ENCODE measurements around the gene TOM1L2.
A peak's percentile ranks its signal among the peaks of the same experiment; 100 is the strongest.
"Not testable (repeated sequence)": the region's sequence is repeated elsewhere in the genome, so short reads cannot be mapped to it uniquely, and the experiment has no call there.

The TOM1L2 gene

DNA sequence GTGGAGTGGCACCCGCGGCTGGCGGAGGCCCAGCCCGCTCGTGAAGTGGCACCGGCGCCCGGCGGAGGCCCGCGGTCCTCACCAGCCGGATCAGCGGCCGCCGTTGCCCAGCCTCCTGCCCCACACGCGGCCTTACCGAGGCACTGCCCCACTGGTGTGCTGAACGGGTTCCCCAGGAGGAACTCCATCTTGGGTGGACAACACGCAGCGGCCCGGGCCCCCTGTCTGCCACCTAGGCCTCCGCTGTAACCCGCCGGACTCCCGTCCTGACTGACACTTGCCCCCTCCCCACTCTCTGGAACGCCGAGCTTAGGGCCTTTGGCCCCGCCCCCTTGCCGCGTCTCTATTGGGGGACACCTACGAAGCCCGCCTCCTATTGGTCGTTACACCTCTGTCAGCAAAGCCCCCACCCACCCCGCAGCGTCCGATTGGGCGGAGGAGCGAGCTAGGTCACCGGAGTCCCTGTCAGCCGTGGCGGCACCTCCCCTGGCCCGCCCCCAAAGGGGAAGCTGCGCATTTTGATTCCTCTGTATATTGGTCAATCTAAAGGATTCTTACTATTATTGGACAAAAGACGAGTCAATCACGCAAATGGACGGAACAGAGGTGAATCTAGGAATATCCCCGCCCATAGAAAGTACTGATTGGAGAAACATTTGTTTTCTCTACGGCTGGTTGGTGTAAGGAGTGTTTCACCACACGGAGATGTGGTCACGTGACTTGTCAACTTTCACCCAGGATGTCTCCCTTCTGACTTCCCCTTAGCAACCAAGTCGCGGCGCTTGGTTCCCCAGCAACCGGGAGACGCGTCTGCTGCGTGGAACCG lies at the start of gene TOM1L2, which contains the start of gene DRC3:
Gene TOM1L2, minus strand, starts transcription at position 275 of the 826 bp plus-strand sequence. Its CDS starts 87 bp downstream, at position 188.
Gene DRC3, plus strand, starts transcription at position 737 of the 826 bp plus-strand sequence. CDS start 4,737 bp downstream, outside the sequence.
- peak; percentile 99 for DNase-seq

DNA sequence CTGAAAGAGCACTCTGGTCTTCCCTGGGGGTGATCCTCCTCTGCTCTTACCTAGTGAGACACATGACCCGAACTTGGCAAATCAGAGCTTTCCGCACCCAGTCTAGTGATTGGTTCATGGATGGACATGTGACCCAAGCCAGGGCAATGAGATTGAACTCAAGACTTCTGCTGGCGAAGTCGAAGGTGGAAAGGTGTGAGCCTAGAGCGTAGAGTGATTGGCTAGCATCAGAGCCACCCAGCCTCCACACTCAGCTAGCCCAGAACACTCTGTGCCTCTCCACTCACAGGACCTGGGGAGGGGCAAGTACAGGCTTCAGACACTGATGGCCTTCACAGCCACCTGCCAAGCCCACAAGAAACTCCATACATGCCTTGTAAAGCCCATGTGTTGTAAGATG lies 49.2 kb upstream of the TOM1L2 start:
- DNase-seq, result no peak

DNA sequence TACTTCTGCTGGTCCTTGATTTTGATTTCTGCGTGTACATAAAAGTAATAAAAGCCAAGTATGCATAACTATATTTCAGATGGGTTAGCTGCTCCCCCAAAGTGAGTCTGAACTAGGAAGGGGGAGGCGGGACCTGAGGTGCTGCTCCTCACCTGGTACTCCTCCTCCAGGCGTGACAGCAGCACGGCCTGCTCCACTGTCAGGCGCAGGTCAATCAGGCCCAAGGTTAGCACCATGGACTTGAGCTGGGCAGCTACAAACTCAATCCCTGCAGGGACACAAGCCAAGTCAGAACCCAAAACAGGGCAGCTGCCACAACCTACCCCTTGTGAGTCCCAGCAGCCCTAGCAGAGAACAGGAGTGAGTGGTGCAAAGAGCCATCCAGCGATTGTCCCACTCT lies 48.8 kb upstream of the TOM1L2 start:
- DNase-seq, result no peak

DNA sequence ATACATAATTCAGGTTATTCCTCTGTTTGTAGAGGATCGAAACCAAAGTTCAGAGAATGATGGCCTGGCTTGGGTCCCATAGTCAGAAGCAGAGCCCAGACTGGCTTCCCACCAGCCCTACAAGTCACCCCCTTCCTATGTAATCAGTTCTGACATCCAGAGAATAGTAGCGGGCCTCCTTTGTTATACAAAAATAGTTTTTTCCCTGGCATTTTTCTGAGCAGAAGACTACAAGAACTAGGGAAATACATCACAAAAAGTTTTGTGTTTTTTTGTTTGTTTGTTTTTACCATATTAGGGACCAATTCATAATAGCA lies 47.6 kb upstream of the TOM1L2 start:
- peak; percentile 51 for DNase-seq

GRCh38 chr17:18018411-18018921 lies 46.3 kb upstream of the TOM1L2 start:
- no peak for DNase-seq

DNA sequence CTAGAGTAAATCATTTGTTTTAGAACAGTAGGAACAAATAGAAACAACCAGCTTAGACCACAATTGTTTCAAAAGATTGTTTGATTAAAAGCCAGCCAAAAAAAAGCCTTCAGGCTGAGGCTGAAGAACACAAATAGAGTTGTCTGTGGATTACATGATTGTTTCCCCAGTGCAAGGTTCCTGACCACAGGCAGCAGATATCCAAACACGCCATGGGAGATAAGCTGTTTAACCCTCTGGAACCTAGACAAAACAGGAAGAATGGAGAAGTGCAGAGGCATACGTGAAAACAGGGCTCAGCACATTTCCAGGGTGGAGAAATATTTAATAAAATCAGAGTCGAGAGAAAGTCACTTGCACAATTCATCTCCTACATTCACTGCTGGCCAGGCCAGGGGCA lies 45.8 kb upstream of the TOM1L2 start:
- no peak for DNase-seq

DNA sequence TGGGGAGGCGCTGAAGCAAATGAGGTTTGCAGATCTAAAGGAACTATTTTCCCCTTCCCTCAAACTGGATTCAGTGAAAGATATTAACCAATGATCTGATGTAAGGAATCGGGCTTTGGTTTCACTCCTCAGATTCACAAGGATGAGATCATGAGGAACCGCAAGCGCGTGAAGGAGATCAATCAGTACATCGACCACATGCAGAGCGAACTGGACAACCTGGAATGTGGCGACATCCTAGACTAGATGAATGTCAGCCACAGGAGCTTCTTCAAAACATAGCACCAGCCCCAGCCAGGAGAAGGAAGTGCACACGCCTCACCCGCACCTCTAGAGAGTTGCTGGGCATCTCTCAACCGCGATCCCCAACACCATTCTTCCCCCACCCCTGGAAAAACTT lies 44.2 kb upstream of the TOM1L2 start:
- DNase-seq, result no peak

DNA sequence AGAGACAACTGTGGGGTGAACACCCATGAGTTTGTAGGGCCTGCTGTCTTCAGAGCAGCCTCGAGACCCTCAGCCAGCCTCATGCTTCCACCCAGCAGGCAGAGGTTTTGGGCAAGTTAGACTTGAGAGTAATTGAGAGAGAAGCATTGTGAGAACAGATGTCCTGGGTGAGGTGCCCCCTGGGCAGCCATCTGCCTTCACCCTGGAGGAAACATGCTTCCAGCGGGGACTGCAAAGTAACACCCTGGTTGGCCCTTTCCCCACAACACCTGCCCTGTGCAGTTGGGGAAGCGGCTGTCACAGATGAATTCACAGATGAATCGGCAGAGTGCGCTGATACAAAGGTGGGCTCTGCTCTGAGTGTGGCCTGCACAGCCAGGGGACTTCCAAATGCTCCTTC lies 43.4 kb upstream of the TOM1L2 start:
- DNase-seq, result no peak

DNA sequence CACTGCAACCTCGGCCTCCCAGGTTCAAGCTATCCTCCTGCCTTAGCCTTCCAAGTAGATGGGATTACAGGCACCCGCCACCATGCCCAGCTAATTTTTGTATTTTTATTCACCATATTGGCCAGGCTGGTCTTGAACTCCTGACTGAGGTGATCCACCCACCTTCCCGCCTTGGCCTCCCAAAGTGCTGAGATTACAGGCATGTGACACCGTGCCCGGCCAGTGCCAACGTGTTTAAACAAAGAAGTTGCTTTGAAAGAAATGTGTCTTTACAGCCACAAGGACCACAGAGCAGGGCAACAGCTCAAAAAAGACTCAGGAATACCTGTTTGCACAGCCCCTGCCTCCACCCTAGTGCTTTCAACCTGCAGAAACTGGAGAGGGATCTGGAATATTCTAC lies 41.8 kb upstream of the TOM1L2 start:
- no peak for DNase-seq

DNA sequence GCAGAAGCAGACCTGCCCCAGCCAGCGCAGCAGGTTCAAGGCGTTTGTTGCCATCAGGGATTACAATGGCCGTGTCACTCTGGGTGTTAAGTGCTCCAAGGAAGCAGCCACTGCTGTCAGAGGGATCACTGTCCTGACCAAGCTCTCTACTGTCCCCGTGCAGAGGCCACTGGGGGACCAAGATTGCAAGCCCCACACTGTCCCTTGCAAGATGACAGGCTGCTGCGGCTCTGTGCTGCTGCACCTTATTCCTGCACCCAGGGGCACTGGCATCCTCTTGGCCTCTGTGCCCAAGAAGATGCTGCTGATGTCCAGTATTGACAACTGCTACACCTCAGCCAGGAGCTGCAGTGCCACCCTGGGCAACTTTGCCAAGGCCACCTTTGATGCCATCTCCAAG lies 39.1 kb upstream of the TOM1L2 start:
- no peak for DNase-seq

DNA sequence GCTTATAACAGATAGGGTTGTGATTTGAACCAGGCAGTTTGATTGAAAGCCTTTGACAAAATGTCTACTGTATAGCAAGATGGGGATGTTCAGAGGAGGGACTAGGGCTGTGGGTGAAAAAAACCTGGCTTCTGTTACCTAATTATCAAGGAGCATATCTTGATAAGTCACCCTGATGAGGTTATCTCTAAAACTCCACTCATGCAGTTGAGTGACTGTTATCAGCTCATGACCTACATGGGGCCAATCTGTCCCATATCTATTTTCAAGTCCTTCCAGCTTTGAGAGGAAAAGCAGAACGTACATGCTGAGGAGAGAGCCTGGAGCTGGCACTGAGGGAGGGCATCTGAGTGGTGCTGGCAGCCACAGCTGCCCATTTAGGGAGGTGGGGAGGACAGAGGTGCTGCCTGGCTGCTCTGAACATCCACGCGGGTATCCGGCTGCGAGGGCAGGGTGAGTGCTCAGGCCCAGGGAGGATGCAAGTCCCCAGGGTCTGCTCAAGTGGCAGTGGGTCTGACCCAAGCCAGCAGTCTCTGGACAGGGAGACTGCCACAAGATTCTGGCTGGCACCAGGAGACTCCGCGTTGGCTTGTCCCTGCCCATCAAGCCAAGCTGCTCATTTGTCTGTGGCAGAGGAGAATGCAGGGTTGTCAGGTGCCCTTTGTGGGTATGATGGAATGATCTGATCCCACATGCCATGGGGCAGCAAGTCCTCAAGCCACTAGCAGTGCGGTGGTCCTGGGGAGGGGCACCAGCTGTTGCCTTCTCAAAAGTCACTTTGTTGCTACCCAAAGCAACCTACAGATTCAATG lies 37.6 kb upstream of the TOM1L2 start:
- no peak for DNase-seq

- no peak for DNase-seq
Measured at GRCh38 chr17:18008496-18009268, 36.5 kb upstream of the TOM1L2 start.

- no peak for DNase-seq
Measured at GRCh38 chr17:18006495-18007239, 34.5 kb upstream of the TOM1L2 start.

- DNase-seq, result no peak
Measured at GRCh38 chr17:18005496-18005895, 33.3 kb upstream of the TOM1L2 start.

- DNase-seq, result no peak
Measured at GRCh38 chr17:18004884-18005305, 32.7 kb upstream of the TOM1L2 start.

DNA sequence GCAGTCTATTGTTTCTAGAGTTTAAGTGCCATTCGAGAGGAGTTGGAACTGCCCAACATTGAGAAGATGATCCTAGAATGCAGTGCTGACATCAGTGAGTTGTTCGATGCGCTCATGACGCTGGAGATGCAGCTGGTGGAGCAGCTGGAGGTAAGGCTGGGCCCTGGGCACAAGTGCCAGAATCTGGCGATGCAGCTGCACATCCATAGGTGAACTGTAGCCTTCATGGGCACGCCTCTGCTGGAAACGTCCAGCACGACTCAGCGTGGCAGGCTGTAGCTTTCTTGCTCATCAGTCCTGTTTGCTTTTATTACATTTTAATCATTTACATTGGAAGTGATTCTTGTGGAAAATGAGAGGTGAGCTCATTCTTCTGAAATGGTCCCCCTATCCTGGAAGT lies 32.1 kb upstream of the TOM1L2 start:
- no peak for DNase-seq

DNA sequence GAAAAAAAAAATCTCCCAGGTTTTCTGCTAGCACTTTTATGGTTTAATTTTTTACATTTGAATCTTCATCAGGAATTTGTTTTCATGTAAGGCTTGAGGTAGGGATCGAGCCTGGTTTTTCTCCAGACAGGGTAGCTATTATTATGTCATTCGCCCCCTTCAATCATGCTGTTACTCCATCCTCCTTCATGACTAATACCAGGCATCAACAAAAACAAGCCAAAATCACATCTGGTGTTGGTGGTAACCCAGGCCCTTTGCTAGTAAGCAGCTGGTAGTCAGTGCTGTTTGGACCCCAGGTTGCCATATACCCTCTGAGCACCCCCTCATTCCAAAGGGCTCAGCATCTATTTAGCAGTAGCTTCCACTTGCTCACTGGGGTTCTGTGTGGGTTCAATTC lies 30.0 kb upstream of the TOM1L2 start:
- no peak for DNase-seq

DNA sequence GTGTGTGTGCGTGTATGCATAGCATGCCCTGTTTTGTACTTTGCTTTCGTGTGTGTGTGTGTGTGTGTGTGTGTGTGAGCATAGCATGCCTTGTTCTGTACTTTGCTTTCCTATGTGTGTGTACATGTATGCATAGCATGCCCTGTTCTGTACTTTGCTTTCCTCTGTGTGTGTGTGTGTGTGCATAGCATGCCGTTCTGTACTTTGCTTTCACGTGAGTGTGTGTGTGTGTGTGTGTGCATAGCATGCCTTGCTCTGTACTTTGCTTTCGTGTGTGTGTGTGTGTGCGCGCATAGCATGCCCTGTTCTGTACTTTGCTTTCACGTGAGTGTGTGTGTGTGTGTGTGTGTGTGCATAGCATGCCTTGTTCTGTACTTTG lies 27.8 kb upstream of the TOM1L2 start:
- no peak for DNase-seq

DNA sequence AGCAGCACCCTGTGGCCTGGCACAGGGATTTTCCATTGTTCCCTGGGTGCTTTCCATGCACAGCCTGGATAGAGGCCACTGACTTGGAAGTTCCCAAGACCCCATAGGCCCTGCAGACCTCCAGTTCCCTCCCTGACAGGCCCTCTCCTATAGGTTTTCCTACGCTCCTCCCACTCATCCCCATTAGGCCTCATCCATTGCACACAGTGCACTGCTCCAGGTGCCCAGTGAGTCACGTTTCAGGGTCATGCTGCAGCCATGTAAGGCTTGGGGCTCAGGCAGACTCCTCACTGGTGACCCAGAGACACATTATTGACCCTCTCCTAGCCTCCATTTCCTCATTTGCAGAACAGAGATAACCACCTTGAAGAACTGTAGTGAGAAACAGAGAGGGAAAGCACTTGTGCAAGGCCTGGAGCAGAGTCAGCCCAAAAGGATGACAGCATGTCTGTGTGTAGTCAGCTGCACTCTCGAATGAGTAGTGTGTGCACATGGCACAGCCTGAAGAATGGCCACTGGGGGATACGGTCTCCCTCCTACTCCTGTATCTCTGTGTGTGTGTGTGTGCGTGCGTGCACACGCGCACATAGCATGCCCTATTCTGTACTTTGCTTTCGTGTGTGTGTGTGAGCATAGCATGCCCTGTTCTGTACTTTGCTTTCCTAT lies 27.3 kb upstream of the TOM1L2 start:
- no peak for DNase-seq

- no peak for DNase-seq
Measured at GRCh38 chr17:17998934-17999333, 26.7 kb upstream of the TOM1L2 start.

DNA sequence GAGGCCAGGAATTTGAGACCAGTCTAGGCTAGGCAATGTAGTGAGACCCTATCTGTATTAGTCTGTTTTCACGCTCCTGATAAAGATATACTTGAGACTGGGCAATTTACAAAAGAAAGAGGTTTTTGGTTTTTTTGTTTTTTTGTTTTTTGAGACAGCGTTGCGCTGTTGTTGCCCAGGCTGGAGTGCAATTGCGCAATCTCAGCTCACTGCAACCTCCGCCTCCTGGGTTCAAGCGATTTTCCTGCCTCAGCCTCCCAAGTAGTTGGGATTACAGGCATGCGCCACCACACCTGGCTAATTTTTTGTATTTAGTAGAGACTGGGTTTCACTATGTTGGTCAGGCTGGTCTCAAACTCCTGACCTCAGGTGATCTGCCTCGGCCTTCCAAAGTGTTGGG lies 23.7 kb upstream of the TOM1L2 start:
- DNase-seq, result not testable (repeated sequence)
